Lung (tissue), 12 donors: Measurements from ENCODE around the gene TBC1D8. TPM values are rescaled to one million over a fixed set of nuclear protein-coding genes. Genes with fewer than 3 reads are reported as not detected.
"Not testable (repeated sequence)": the region's sequence is repeated elsewhere in the genome, so short reads cannot be mapped to it uniquely, and the experiment has no call there.

Experiments used
- ATAC-seq: fragments of 200-7000 bp; cut with Tn5 transposase; one replicate; pipeline ENCODE4 v1.9.1; 2020; ENCODE audit warnings: moderate number of reproducible peaks; ENCODE audit not compliant: insufficient read depth, low FRiP score
- DNase-seq, 3 donors: peaks; one replicate each; pipeline ENCODE4 v3.0.0-alpha.2; 2013 to 2017
- H3K27ac ChIP-seq, 2 donors: one replicate each; pipeline ENCODE4 v1.5.1; 2013; ENCODE audit warnings: mild to moderate bottlenecking in 2 of 2, moderate library complexity in 2 of 2, control low read depth in 1 of 2, inconsistent platforms in 1 of 2, low read depth in 1 of 2, low read length in 1 of 2
- H3K27me3 ChIP-seq, 3 donors: one replicate each; pipeline ENCODE4 v1.5.1; 2013; ENCODE audit warnings: low read length in 2 of 3; ENCODE audit not compliant: control insufficient read depth in 3 of 3, insufficient read depth in 3 of 3
- H3K36me3 ChIP-seq, 4 donors: one replicate each; pipeline ENCODE4 v1.5.1; 2013; ENCODE audit warnings: low read length in 4 of 4, mild to moderate bottlenecking in 1 of 4, moderate library complexity in 1 of 4; ENCODE audit not compliant: control insufficient read depth in 4 of 4, insufficient read depth in 4 of 4
- H3K4me1 ChIP-seq, 5 donors: one replicate each; pipeline ENCODE4 v1.5.1; 2013; ENCODE audit warnings: low read length in 5 of 5, mild to moderate bottlenecking in 2 of 5, moderate library complexity in 1 of 5; ENCODE audit not compliant: control insufficient read depth in 5 of 5, insufficient read depth in 5 of 5
- H3K4me3 ChIP-seq: one replicate; pipeline ENCODE4 v1.5.1; 2013; ENCODE audit warnings: mild to moderate bottlenecking, control low read depth, moderate library complexity
- H3K9ac ChIP-seq, 2 donors: one replicate each; pipeline ENCODE4 v1.5.1; 2013; ENCODE audit warnings: low read length in 2 of 2, control low read depth in 1 of 2; ENCODE audit not compliant: insufficient read depth in 1 of 2
- H3K9me3 ChIP-seq, 4 donors: one replicate each; pipeline ENCODE4 v1.5.1; 2013; ENCODE audit warnings: low read length in 3 of 4, mild to moderate bottlenecking in 1 of 4, moderate library complexity in 1 of 4; ENCODE audit not compliant: control insufficient read depth in 4 of 4, insufficient read depth in 3 of 4
- CTCF ChIP-seq: IDR thresholded peaks from 2 replicates; pipeline ENCODE4 v1.5.1; 2012; ENCODE audit warnings: mild to moderate bottlenecking; ENCODE audit errors: control extremely low read depth, extremely low read depth
- WGBS, 2 donors: extraction: QIAGEN DNeasy Blood & Tissue Kit; methylation state at CpG; one replicate each; pipeline ENCODE4 v1.1.7; 2013; 5-methylcytosine and 5-hydroxymethylcytosine counted together
- polyA plus RNA-seq, 2 donors: library from polyadenylated mRNA; stranded (reverse); fragments of 200-250 nt; gene quantifications; one replicate each; pipeline ENCODE4 v1.2.1, GENCODE V29; 2013
- total RNA-seq, 2 donors: library from RNA; depleted of rRNA in 1 of 2; stranded (reverse); fragments of >200 nt in 1 of 2; gene quantifications; one replicate each; pipeline ENCODE4 v1.2.1, GENCODE V29; 2014 to 2021
- donor health status: control.
- donor health status: control.
- donor health status: Bipolar disorder and iron deficiency.
- donor health status: healthy.
- donor health status: DM: yes; HTN: yes; CAD: no.

The TBC1D8 gene
- total and polyA plus RNA-seq, 4 donors: 15.8 to 40.7 (median 29.7) TPM

DNA sequence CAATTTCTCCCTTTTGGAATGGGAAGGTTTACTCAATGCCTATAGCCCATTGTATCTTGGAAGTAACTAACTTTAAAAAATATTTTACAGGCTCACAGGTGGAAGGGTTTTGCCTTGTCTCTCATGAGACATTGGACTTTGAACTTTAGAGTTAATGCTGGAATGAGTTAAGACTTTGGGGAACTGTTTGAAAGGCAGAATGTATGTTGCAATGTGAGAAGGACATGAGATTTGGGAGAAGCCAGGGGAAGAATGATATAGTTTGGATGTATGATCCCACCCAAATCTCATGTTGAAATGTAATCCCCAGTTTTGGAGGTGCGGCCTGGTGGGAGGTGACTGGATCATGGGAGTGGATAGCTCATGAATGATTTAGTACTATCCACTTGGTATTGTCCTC, 17.5 kb upstream of the TBC1D8 start:
- peaks cover 0 to 5% (median 0%) of the 10 kb centered on the region in 5 donors for H3K4me1 ChIP-seq
- peaks cover 0 to 9% (median 2%) of the 10 kb centered on the region in 4 donors for H3K9me3 ChIP-seq
- no peaks in the 10 kb centered on the region for H3K27me3 ChIP-seq
- H3K4me3 ChIP-seq: no peak overlapping the region
- no peak overlapping the region for H3K9ac ChIP-seq
- no peak for TF ChIP-seq CTCF
- DNase-seq (no peak), ATAC-seq (no peak)
- WGBS, 2 donors: 92 to 98% methylated on average over 1 of the region's 1 CpG
- H3K36me3 ChIP-seq: no peaks in the 10 kb centered on the region
- no peak overlapping the region for H3K27ac ChIP-seq

DNA sequence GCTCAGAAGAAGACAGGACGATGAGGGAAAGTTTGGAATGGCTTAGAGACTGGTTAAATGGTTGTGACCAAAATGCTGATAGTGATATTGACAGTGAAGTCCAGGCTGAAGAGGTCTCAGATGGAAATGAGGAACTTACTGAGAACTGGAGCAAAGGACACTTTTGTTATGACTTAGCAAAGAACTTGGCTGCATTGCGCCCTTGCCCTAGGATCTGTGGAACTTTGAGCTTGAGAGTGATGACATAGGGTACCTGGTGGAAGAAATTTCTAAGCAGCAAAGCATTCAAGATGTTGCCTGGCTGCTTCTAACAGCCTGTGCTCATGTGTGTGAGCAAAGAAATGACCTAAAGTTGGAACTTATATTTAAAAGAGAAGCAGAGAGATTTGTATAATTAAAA, 16.4 kb upstream of the TBC1D8 start:
- DNase-seq, H3K9me3 ChIP-seq, H3K4me3 ChIP-seq, H3K36me3 ChIP-seq, H3K4me1 ChIP-seq, ATAC-seq, H3K27ac ChIP-seq, H3K9ac ChIP-seq, H3K27me3 ChIP-seq: not testable (repeated sequence)
- 82 to 86% methylated on average over 2 of the region's 2 CpGs for WGBS, 2 donors

DNA sequence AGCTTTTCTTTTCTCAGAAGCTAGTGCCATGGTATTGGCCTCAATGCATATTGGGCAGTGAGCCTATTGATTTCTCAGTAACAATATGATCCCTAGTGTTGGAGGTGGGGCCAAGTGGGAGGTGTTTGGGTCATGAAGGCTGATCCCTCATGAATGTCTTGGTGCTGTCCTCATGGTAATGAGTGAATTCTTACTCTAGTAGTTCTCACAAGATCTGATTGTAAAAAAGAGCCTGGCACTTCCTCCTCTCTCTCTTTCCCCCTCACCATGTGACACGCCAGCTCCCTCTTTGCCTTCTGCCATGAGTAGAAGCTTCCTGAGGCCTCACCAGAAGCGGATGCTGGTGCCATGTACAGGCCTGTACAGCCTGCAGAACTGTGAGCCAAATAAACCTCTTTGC, 12.8 kb upstream of the TBC1D8 start:
- peaks cover 0 to 9% (median 2%) of the 10 kb centered on the region in 4 donors for H3K9me3 ChIP-seq
- no peaks in the 10 kb centered on the region for H3K36me3 ChIP-seq
- TF ChIP-seq CTCF: no peak
- H3K27ac ChIP-seq: no peak overlapping the region
- H3K27me3 ChIP-seq: no peaks in the 10 kb centered on the region
- 86 to 94% methylated on average over 2 of the region's 2 CpGs for WGBS, 2 donors
- no peak overlapping the region for H3K9ac ChIP-seq
- no peak overlapping the region for H3K4me3 ChIP-seq
- no peak for ATAC-seq
- no peak for DNase-seq
- H3K4me1 ChIP-seq: peaks cover 0 to 5% (median 0%) of the 10 kb centered on the region in 5 donors

- Histone ChIP-seq H3K9me3 (peaks cover 0 to 5% (median 2%) of the 10 kb centered on the region in 4 donors), H3K36me3 (no peaks in the 10 kb centered on the region), H3K4me1 (peaks cover 0 to 2% (median 0%) of the 10 kb centered on the region in 5 donors), H3K9ac (no peak overlapping the region), H3K4me3 (no peak overlapping the region), H3K27me3 (no peaks in the 10 kb centered on the region), H3K27ac (no peak overlapping the region)
- 71 to 90% methylated on average over 9 of the region's 9 CpGs for WGBS, 2 donors
- DNase-seq (no peak), ATAC-seq (no peak)
- TF ChIP-seq CTCF: no peak
Observed at GRCh38 chr2:101162561-101163330, 11.6 kb upstream of the TBC1D8 start.
